GM12878 (cell line): ENCODE data around the gene KIF3A.
A peak's percentile ranks its signal among the peaks of the same experiment; 100 is the strongest.

Experiments
- ATF7 ChIP-seq: fragments of 450-650 bp; IDR thresholded peaks from 2 replicates; pipeline ENCODE4 v1.6.1; 2016; ENCODE audit warnings: low read depth, mild to moderate bottlenecking
- CEBPB ChIP-seq, 2 experiments: fragments of 150-350 bp in 1 of 2; IDR thresholded peaks; 2 replicates each; pipeline ENCODE4 v1.6.1; 2012 to 2014; ENCODE audit warnings: low read depth in 2 of 2, low read length in 2 of 2, borderline replicate concordance in 1 of 2, inconsistent platforms in 1 of 2
- CREM ChIP-seq: IDR thresholded peaks from 2 replicates; pipeline ENCODE4 v1.6.1; 2014; ENCODE audit warnings: antibody characterized with exemption, low read depth
- CTCF ChIP-seq, 3 experiments: IDR thresholded peaks in 2 of 3; conservative IDR thresholded peaks in 1 of 3; 2 replicates each; pipeline ENCODE4 v1.5.1; 2011; ENCODE audit warnings: low read depth in 3 of 3, low read length in 3 of 3, mild to moderate bottlenecking in 3 of 3, control low read depth in 2 of 3, moderate library complexity in 2 of 3, inconsistent platforms in 1 of 3, mixed read lengths in 1 of 3; ENCODE audit not compliant: control insufficient read depth in 2 of 3, insufficient read depth in 1 of 3; ENCODE audit errors: extremely low read depth in 1 of 3
- EZH2 ChIP-seq: IDR thresholded peaks from 2 replicates; pipeline ENCODE4 v1.6.1; 2012; ENCODE audit warnings: low read depth, mild to moderate bottlenecking, control low read depth, inconsistent platforms, low read length, borderline replicate concordance; ENCODE audit not compliant: control insufficient read depth
- MXI1 ChIP-seq: fragments of 150-350 bp; IDR thresholded peaks from 2 replicates; pipeline ENCODE4 v1.6.1; 2011; ENCODE audit warnings: low read depth, mild to moderate bottlenecking, inconsistent platforms, low read length, improper control_type of control experiment
- SREBF2 ChIP-seq: IDR thresholded peaks from 2 replicates; pipeline ENCODE4 v1.6.1; 2012; ENCODE audit warnings: mild to moderate bottlenecking, low read length
- ZZZ3 ChIP-seq: IDR thresholded peaks from 2 replicates; pipeline ENCODE4 v1.6.1; 2011; ENCODE audit warnings: low read depth; ENCODE audit not compliant: control insufficient read depth, insufficient read length

GRCh38 chr5:132733499-132734148, 3.7 kb downstream of the KIF3A start:
- TF ChIP-seq CREM = no peak
- no peak for TF ChIP-seq CTCF (IDR thresholded peaks at IDR 0.05 in 2 of 3, conservative IDR thresholded peaks at IDR 0.05 in 1 of 3; ENCODE audit: control insufficient read depth in 2 of 3, extremely low read depth in 1 of 3, insufficient read depth in 1 of 3, low read depth in 3 of 3, low read length in 3 of 3)
- TF ChIP-seq EZH2 = no peak
- no peak for TF ChIP-seq CEBPB (IDR thresholded peaks at IDR 0.05; ENCODE audit: borderline replicate concordance in 1 of 2, low read depth in 2 of 2, low read length in 2 of 2)
- TF ChIP-seq SREBF2 = no peak
- no peak for TF ChIP-seq MXI1
- no peak for TF ChIP-seq ZZZ3
- TF ChIP-seq ATF7 = peak; percentile 74
